Natural killer cell (primary cell): ENCODE data around the gene TSGA10IP. TPM values are rescaled to one million over a fixed set of nuclear protein-coding genes. Genes with fewer than 3 reads are reported as not detected.

Source experiments
- ATAC-seq, 3 donors: fragments of 150-1000 bp in 2 of 3; fragments of 200-7000 bp in 1 of 3; cut with Tn5 transposase; 1 replicate in 1 of 3; 2 replicates in 2 of 3; pipeline ENCODE4 v1.10.0; 2021; ENCODE audit warnings: mild to moderate bottlenecking in 2 of 3, moderate library complexity in 2 of 3
- DNase-seq, 2 donors: peaks; one replicate each; pipeline versions ENCODE4 v3.0.0 to v3.0.0-alpha.2; 2013 to 2021; ENCODE audit warnings: mixed read lengths in 1 of 2
- H3K27ac ChIP-seq: one replicate; pipeline ENCODE4 v1.5.1; 2013; ENCODE audit warnings: mild to moderate bottlenecking, low read length
- H3K27me3 ChIP-seq: one replicate; pipeline ENCODE4 v1.6.1; 2013; ENCODE audit warnings: low read length; ENCODE audit not compliant: control insufficient read depth, insufficient read depth
- H3K36me3 ChIP-seq: one replicate; pipeline ENCODE4 v1.6.1; 2013; ENCODE audit warnings: low read length; ENCODE audit not compliant: control insufficient read depth, insufficient read depth
- H3K4me1 ChIP-seq: one replicate; pipeline ENCODE4 v1.6.1; 2013; ENCODE audit warnings: low read length; ENCODE audit not compliant: control insufficient read depth, insufficient read depth
- H3K4me3 ChIP-seq: one replicate; pipeline ENCODE4 v1.5.1; 2013; ENCODE audit warnings: low read length
- H3K9me3 ChIP-seq: one replicate; pipeline ENCODE4 v1.6.1; 2013; ENCODE audit warnings: low read length; ENCODE audit not compliant: control insufficient read depth, insufficient read depth
- H3K27ac Mint-ChIP-seq, 2 donors: one replicate each; pipeline ENCODE4 v1.8.0; 2022; ENCODE audit warnings: mild to moderate bottlenecking in 2 of 2, mixed read lengths in 2 of 2, moderate library complexity in 1 of 2
- H3K27me3 Mint-ChIP-seq, 2 donors: one replicate each; pipeline ENCODE4 v1.8.0; 2022; ENCODE audit warnings: low read depth in 2 of 2, mixed read lengths in 2 of 2
- H3K36me3 Mint-ChIP-seq: one replicate; pipeline ENCODE4 v1.8.0; 2022; ENCODE audit warnings: mixed read lengths
- H3K4me1 Mint-ChIP-seq, 2 donors: one replicate each; pipeline ENCODE4 v1.8.0; 2022; ENCODE audit warnings: mixed read lengths in 2 of 2
- H3K4me3 Mint-ChIP-seq: one replicate; pipeline ENCODE4 v1.8.0; 2022; ENCODE audit warnings: mild to moderate bottlenecking, moderate library complexity, mixed read lengths
- H3K9me3 Mint-ChIP-seq, 2 donors: one replicate each; pipeline ENCODE4 v1.8.0; 2022; ENCODE audit warnings: mixed read lengths in 2 of 2
- WGBS: methylation state at CpG from one replicate; pipeline ENCODE4 v1.1.7; 2013; ENCODE audit warnings: missing lambda C conversion rate; ENCODE audit not compliant: insufficient coverage; 5-methylcytosine and 5-hydroxymethylcytosine counted together
- intact Hi-C: fragments of 100-400 bp; cut with micrococcal nuclease; formaldehyde crosslinking; loops from one replicate; pipeline ENCODE4 v1.14.2; 2022
- total RNA-seq, 4 donors: library from RNA; stranded (reverse); fragments of 120-200 nt in 1 of 4; gene quantifications; one replicate each; pipeline versions ENCODE4 v1.2.3 to v1.2.4, GENCODE V29; 2013 to 2022
- TF ChIP-seq, protein P1 (sequence below): fragments of 200-600 bp; IDR thresholded peaks from one replicate; pipeline ENCODE4 v1.8.0; 2022; ENCODE audit warnings: antibody characterized with exemption

The TSGA10IP gene
- total RNA-seq, 3 donors from 2014 or later (not counting 1 experiment from before 2014, with no cell fraction given): not detected

DNA sequence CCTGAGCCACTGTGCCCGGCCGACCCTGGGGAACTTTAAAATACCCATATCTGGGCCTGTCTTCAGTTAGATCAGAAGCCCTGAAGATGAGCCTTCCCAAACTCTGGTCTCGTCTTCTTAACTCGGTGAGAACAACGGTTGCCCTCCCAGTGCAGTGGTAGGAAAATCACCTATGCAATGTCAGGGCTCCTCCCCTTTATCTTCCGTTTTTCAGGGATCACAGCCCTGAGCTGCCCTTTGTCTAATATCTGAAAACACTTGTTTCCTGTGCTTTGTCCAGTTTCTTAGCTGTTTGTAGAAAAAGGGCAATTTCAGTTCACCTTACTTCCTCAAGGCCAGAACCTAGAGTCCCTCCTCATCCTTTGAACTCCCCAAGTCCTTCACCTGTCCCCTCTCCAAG is 16.6 kb upstream of the TSGA10IP start:
- Mint-ChIP-seq H3K27me3 (no peaks in the 10 kb centered on the region), H3K36me3 (no peaks in the 10 kb centered on the region), H3K9me3 (no peaks in the 10 kb centered on the region), H3K4me1 (peaks cover 24 to 38% of the 10 kb centered on the region in 2 donors), H3K4me3 (peak overlapping the region; percentile 65), H3K27ac (peak overlapping the region; percentile 92 to 97)
- H3K27me3 ChIP-seq: no peaks in the 10 kb centered on the region
- H3K27ac ChIP-seq: peak overlapping the region; percentile 76
- peaks cover 39% of the 10 kb centered on the region for H3K4me1 ChIP-seq
- H3K36me3 ChIP-seq: peaks cover 5% of the 10 kb centered on the region
- TF ChIP-seq, protein P1, sequence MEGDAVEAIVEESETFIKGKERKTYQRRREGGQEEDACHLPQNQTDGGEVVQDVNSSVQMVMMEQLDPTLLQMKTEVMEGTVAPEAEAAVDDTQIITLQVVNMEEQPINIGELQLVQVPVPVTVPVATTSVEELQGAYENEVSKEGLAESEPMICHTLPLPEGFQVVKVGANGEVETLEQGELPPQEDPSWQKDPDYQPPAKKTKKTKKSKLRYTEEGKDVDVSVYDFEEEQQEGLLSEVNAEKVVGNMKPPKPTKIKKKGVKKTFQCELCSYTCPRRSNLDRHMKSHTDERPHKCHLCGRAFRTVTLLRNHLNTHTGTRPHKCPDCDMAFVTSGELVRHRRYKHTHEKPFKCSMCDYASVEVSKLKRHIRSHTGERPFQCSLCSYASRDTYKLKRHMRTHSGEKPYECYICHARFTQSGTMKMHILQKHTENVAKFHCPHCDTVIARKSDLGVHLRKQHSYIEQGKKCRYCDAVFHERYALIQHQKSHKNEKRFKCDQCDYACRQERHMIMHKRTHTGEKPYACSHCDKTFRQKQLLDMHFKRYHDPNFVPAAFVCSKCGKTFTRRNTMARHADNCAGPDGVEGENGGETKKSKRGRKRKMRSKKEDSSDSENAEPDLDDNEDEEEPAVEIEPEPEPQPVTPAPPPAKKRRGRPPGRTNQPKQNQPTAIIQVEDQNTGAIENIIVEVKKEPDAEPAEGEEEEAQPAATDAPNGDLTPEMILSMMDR: no peak
- DNase-seq (peak in 1 of 2 donors; percentile 37), ATAC-seq (no peak)
- H3K4me3 ChIP-seq: no peak overlapping the region
- WGBS: 39% methylated on average over 6 of the region's 6 CpGs
- intact Hi-C loops: loop anchor here (1.0 kb wide), 1 partner anchor 9 kb away; the partner anchor contains the start of genes C11orf68 and DRAP1
- no peaks in the 10 kb centered on the region for H3K9me3 ChIP-seq

DNA sequence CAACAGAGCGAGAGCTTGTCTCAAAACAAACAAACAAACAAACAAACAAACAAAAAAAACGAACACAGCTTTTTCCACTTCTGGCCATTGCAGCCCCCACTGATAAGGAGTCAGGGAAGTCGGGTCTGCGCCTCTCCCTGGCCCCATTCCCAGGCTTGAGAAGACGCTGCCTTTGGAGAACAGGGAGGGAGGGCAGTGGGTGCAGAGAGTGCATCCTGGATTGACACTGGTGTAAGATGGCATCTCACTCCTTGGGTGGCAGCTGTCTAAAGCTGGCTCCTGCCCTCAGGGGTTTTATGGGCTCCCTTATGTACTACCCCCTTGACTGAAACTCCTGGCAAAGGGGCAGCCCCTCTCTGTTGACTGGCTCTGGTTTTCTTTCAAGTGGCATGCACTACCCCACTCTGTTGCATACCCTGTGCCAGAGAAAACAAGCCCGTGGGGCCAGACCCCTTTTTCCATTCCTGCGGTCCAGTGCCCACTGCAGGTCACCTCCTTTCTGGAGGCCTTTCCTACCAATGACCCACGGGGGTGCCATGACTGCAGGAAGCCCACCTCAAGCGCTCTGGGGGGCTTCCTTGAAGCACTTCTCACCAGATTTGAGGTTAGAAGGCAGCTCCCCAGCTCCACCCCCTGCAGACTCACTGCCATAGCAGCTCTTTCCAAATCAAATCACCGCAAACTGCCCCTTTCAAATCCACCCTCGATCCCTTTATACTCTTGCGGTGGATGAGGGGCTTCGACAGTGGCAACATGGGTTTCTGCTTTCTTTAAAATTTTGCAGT is 13.3 kb upstream of the TSGA10IP start:
- Mint-ChIP-seq H3K27me3 (no peaks in the 10 kb centered on the region), H3K36me3 (no peaks in the 10 kb centered on the region), H3K27ac (peak overlapping the region; percentile 21 to 35), H3K4me1 (peaks cover 22 to 36% of the 10 kb centered on the region in 2 donors), H3K9me3 (no peaks in the 10 kb centered on the region), H3K4me3 (no peak overlapping the region)
- intact Hi-C loops: no loop called here
- DNase-seq (peak in 1 of 2 donors; percentile 33), ATAC-seq (no peak)
- Histone ChIP-seq H3K4me3 (no peak overlapping the region), H3K9me3 (no peaks in the 10 kb centered on the region), H3K27me3 (no peaks in the 10 kb centered on the region), H3K36me3 (no peaks in the 10 kb centered on the region), H3K4me1 (peaks cover 36% of the 10 kb centered on the region), H3K27ac (no peak overlapping the region)
- 74% methylated on average over 13 of the region's 13 CpGs for WGBS
- TF ChIP-seq, protein P1: no peak

DNA sequence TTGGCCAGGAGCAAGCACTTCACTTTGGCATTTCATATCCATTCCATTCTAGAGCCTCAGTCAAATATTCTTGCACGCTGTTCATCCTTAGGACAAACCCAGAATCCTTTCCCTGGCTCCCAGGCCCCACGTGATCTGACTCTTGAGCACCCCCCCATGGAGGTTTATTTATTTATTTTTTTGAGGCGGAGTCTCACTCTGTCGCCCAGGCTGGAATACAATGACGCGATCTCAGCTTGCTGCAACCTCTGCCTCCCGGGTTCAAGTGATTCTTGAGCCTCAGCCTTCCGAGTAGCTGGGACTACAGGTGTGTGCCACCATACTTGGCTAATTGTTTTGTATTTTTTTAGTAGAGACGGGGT is 12.7 kb upstream of the TSGA10IP start:
- no peaks in the 10 kb centered on the region for H3K27me3 ChIP-seq
- peaks cover 16 to 31% of the 10 kb centered on the region in 2 donors for H3K4me1 Mint-ChIP-seq
- intact Hi-C loops: no loop called here
- no peak overlapping the region for H3K27ac ChIP-seq
- DNase-seq (peak in 1 of 2 donors; percentile 34), ATAC-seq (no peak)
- H3K27me3 Mint-ChIP-seq: no peaks in the 10 kb centered on the region
- no peaks in the 10 kb centered on the region for H3K9me3 ChIP-seq
- no peaks in the 10 kb centered on the region for H3K36me3 Mint-ChIP-seq
- 74% methylated on average over 9 of the region's 9 CpGs for WGBS
- TF ChIP-seq, protein P1: no peak
- peaks cover 30% of the 10 kb centered on the region for H3K4me1 ChIP-seq
- H3K4me3 Mint-ChIP-seq: no peak overlapping the region
- peak overlapping the region in 1 of 2 donors; percentile 29 for H3K27ac Mint-ChIP-seq
- no peaks in the 10 kb centered on the region for H3K36me3 ChIP-seq
- no peaks in the 10 kb centered on the region for H3K9me3 Mint-ChIP-seq
- no peak overlapping the region for H3K4me3 ChIP-seq
